Hepatocyte (in vitro differentiated cells): Measurements from ENCODE around the gene GOT1. TPM values are rescaled to one million over a fixed set of nuclear protein-coding genes. Genes with fewer than 3 reads are reported as not detected.

Experiments
- DNase-seq: peaks from one replicate; pipeline ENCODE4 v3.0.0-alpha.2; 2016; ENCODE audit warnings: low spot score
- H2AFZ ChIP-seq: fragments of 200-600 bp; sonication (generic); 2 replicates; pipeline ENCODE4 v1.6.0; 2016; ENCODE audit warnings: antibody characterized with exemption, mild to moderate bottlenecking
- H3K27ac ChIP-seq: fragments of 200-600 bp; sonication (generic); 2 replicates; pipeline ENCODE4 v1.5.1; 2016; ENCODE audit warnings: mild to moderate bottlenecking
- H3K27me3 ChIP-seq: fragments of 200-600 bp; sonication (generic); 2 replicates; pipeline ENCODE4 v1.6.1; 2016
- H3K36me3 ChIP-seq: fragments of 200-600 bp; sonication (generic); replicated peaks from 2 replicates; pipeline ENCODE4 v1.5.1; 2016; ENCODE audit warnings: low read depth; ENCODE audit not compliant: insufficient read depth
- H3K4me1 ChIP-seq: fragments of 200-600 bp; sonication (generic); 2 replicates; pipeline ENCODE4 v1.5.1; 2016; ENCODE audit warnings: mild to moderate bottlenecking, moderate library complexity; ENCODE audit not compliant: insufficient read depth
- H3K4me2 ChIP-seq: fragments of 200-600 bp; sonication (generic); 2 replicates; pipeline ENCODE4 v1.6.0; 2016
- H3K4me3 ChIP-seq: fragments of 200-600 bp; sonication (generic); 2 replicates; pipeline ENCODE4 v1.5.1; 2016; ENCODE audit warnings: mild to moderate bottlenecking
- H3K79me2 ChIP-seq: fragments of 200-600 bp; sonication (generic); 2 replicates; pipeline ENCODE4 v1.6.0; 2017; ENCODE audit warnings: mild to moderate bottlenecking
- H3K9me2 ChIP-seq: fragments of 200-600 bp; sonication (generic); replicated peaks from 2 replicates; pipeline ENCODE4 v1.6.0; 2017; ENCODE audit warnings: mild to moderate bottlenecking; ENCODE audit not compliant: insufficient read depth
- H3K9me3 ChIP-seq: fragments of 200-600 bp; sonication (generic); 2 replicates; pipeline ENCODE4 v1.5.1; 2016; ENCODE audit warnings: low read depth, mild to moderate bottlenecking
- H4K20me1 ChIP-seq: fragments of 200-600 bp; sonication (generic); 2 replicates; pipeline ENCODE4 v1.6.0; 2016; ENCODE audit warnings: mild to moderate bottlenecking; ENCODE audit not compliant: insufficient read depth, poor library complexity, severe bottlenecking
- EZH2 ChIP-seq: fragments of 200-600 bp; sonication (generic); IDR thresholded peaks from 2 replicates; pipeline ENCODE4 v1.6.1; 2016; ENCODE audit warnings: antibody characterized with exemption, mild to moderate bottlenecking, borderline replicate concordance
- EZH2phosphoT487 ChIP-seq: fragments of 200-600 bp; sonication (generic); IDR thresholded peaks from one replicate; pipeline ENCODE4 v1.6.1; 2018; ENCODE audit warnings: antibody characterized with exemption, mild to moderate bottlenecking, low read depth, moderate library complexity; ENCODE audit not compliant: unreplicated experiment, severe bottlenecking
- WGBS: methylation state at CpG from one replicate; pipeline ENCODE4 v1.1.6; 2016; ENCODE audit warnings: low lambda C conversion rate; ENCODE audit errors: missing lambda C conversion rate; 5-methylcytosine and 5-hydroxymethylcytosine counted together
- polyA plus RNA-seq: library from polyadenylated mRNA; unstranded; fragments of >200 nt; fragmentation: Nextera tagmentation; extraction: Ambion mirVana; gene quantifications from 2 replicates; pipeline ENCODE4 v1.2.1, GENCODE V29; 2016
- total RNA-seq: library from RNA; depleted of rRNA; stranded (reverse); fragments of >200 nt; gene quantifications from 2 replicates; pipeline ENCODE4 v1.2.3, GENCODE V29; 2014
- TF ChIP-seq, protein P1 (sequence below): fragments of 200-600 bp; sonication (generic); IDR thresholded peaks from 2 replicates; pipeline ENCODE4 v1.5.1; 2016; ENCODE audit warnings: antibody characterized with exemption, mild to moderate bottlenecking; ENCODE audit not compliant: poor library complexity

The GOT1 gene
- total and polyA plus RNA-seq, 2 experiments from 2014 or later, result 59.0 to 60.8 TPM

DNA sequence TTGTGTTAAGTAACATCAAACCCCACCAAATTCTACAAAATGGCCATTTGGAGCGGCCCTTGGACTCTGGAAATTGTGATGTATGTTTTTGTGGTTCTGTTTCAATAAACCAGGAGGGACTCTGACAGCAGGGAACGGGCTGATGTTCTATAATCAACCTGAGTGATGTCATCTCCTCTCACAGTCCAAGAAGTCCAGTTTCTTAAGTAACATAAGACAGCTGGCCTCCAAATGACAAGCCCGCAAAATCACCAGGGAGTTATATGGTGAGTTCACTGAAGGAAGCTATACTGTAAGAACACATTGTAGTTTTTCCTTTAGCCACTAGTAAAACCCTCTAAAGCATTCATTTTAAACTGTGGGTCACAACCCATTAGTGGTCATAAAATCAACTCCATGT lies 34.0 kb downstream of the GOT1 start:
- peak; percentile 36 for DNase-seq
- Histone ChIP-seq H3K27ac (peak overlapping the region; percentile 77), H3K36me3 (no peaks in the 10 kb centered on the region), H3K4me3 (no peak overlapping the region), H3K79me2 (no peaks in the 10 kb centered on the region), H3K9me3 (no peaks in the 10 kb centered on the region), H3K4me2 (no peak overlapping the region), H3K27me3 (no peaks in the 10 kb centered on the region), H2AFZ (no peak overlapping the region), H4K20me1 (no peaks in the 10 kb centered on the region), H3K4me1 (peaks cover 14% of the 10 kb centered on the region), H3K9me2 (no peaks in the 10 kb centered on the region)
- TF ChIP-seq EZH2phosphoT487 (no peak), EZH2 (no peak)
- TF ChIP-seq, protein P1, sequence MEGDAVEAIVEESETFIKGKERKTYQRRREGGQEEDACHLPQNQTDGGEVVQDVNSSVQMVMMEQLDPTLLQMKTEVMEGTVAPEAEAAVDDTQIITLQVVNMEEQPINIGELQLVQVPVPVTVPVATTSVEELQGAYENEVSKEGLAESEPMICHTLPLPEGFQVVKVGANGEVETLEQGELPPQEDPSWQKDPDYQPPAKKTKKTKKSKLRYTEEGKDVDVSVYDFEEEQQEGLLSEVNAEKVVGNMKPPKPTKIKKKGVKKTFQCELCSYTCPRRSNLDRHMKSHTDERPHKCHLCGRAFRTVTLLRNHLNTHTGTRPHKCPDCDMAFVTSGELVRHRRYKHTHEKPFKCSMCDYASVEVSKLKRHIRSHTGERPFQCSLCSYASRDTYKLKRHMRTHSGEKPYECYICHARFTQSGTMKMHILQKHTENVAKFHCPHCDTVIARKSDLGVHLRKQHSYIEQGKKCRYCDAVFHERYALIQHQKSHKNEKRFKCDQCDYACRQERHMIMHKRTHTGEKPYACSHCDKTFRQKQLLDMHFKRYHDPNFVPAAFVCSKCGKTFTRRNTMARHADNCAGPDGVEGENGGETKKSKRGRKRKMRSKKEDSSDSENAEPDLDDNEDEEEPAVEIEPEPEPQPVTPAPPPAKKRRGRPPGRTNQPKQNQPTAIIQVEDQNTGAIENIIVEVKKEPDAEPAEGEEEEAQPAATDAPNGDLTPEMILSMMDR, result no peak
- WGBS, result 64% methylated on average over 3 of the region's 3 CpGs

DNA sequence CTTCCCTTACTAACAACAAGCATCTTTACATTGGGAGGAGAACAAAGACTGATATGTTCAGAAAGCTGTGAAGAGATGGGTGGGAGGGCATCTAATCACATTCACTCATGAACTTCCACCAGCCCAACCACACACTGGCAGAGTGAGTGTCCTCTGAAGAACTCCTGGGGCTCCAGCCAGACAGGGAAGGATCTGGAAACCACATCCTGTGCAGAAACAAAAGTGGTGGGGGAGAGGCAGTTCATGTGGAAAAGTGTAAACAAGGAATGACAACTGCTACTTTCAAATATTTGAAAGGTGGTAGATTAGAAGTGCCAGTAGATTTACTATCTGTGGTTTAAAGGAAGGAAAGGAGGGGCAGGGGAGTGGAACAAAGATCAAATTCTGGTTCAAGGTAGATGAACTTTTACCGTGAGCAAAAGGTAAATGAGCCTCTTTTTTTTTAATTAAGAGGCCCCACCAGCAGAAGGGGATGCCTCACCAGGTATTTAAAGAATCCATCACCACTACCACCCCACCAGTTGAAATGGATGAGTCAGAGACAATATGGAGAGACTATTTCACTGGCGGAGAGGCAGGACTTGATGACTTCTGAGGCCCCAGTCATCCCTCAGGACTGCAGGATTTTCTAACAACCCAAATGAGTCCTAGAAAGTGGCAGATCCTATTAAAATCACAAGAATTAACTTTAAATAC lies 34.5 kb downstream of the GOT1 start:
- DNase-seq, result peak; percentile 17
- Histone ChIP-seq H3K27ac (peak overlapping the region; percentile 77), H3K4me2 (no peak overlapping the region), H3K4me3 (no peak overlapping the region), H3K9me3 (no peaks in the 10 kb centered on the region), H3K4me1 (peaks cover 14% of the 10 kb centered on the region), H3K79me2 (no peaks in the 10 kb centered on the region), H3K27me3 (no peaks in the 10 kb centered on the region), H3K9me2 (no peaks in the 10 kb centered on the region), H2AFZ (no peak overlapping the region), H4K20me1 (no peaks in the 10 kb centered on the region), H3K36me3 (no peaks in the 10 kb centered on the region)
- TF ChIP-seq, protein P1, result no peak
- TF ChIP-seq EZH2 (no peak), EZH2phosphoT487 (no peak)
- 59% methylated on average over 2 of the region's 2 CpGs for WGBS

DNA sequence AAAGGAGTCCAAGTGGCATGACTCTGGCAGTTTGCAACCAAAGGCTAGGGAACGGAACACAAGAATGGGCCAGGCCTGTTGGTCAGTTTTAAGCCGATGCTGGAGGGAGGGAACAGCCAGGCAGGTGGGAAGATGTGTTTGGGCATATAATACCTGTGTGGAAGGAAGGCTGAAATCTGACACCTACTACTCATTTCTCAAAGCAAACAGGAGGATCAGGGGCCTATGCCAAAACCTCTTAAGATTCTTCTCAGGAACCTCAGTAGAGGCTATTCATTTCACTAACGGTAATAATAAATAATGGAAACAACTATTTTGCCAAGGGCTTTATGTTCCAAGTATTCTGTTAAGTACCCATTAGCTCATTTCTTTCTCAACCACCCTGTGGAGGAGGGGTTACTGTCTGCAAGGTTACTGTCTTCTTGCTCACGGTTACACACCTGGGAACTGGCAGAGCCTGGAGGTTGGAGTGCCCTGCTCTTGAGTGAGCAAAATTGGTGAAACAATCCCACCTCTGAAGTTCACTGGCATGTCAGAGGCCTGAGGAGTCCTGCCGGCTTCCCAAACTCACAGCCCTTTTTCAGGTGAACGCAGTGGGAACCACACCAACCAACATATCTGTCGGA lies 35.5 kb downstream of the GOT1 start:
- WGBS, result 84% methylated on average over 7 of the region's 7 CpGs
- H4K20me1 ChIP-seq, result no peaks in the 10 kb centered on the region
- no peak overlapping the region for H3K4me3 ChIP-seq
- H2AFZ ChIP-seq, result no peak overlapping the region
- H3K36me3 ChIP-seq, result no peaks in the 10 kb centered on the region
- peaks cover 14% of the 10 kb centered on the region for H3K4me1 ChIP-seq
- H3K79me2 ChIP-seq, result no peaks in the 10 kb centered on the region
- H3K9me2 ChIP-seq, result no peaks in the 10 kb centered on the region
- no peak for DNase-seq
- no peaks in the 10 kb centered on the region for H3K9me3 ChIP-seq
- H3K27ac ChIP-seq, result no peak overlapping the region
- no peak overlapping the region for H3K4me2 ChIP-seq
- H3K27me3 ChIP-seq, result no peaks in the 10 kb centered on the region
- TF ChIP-seq EZH2, result no peak
- TF ChIP-seq, protein P1, result no peak
- TF ChIP-seq EZH2phosphoT487, result no peak
